CD4-positive, alpha-beta T cell treated with Interleukin-17A for 4 hours (primary cell): ENCODE results near the gene IFI44L.

Source experiments
- DNase-seq: peaks from one replicate; pipeline ENCODE4 v3.0.0-alpha.2; 2020; ENCODE audit warnings: mixed read lengths

Gene IFI44L

DNA sequence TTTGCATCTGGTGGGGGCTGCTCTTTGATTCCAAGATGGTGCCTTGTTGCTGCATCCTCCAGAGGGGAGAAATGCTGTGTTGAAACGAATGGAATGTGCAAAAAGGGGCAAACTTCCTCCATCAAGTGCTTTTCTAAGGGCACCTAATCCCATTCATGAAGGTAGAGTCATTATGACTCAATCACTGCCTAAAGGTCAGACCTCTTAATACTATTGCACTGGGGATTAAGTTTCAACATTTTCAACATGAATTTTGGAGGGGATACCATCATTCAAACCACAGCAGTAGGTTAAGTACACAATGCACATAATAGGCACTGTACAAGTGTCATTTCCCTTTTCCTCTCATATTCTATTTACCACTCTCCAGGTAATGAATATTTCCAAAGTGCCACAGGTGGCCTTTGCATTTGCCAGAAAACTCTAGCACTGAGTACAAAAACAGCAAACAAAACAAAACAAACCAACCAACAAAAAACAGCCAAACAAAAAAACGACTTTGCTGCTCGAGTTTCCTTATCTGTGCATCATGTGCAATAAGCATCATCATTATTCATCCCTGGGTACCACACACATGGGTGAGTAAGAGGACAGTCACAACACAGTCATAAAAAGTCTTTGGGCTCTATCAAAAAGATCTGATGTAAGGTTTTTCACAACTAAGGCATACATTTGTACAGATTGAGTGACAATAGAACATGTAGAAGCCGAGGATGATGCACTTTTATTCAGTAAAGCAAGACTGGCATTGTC lies 71.9 kb downstream of the IFI44L start:
- DNase-seq = no peak
